DND-41 (cell line): Measurements from ENCODE around the gene PRKCE.

Experiments used
- ATAC-seq: fragments of 200-7000 bp; cut with Tn5 transposase; 3 replicates; pipeline ENCODE4 v1.9.1; 2021; ENCODE audit warnings: low read depth; ENCODE audit not compliant: insufficient read depth
- DNase-seq: peaks from one replicate; pipeline ENCODE4 v3.0.0-alpha.2; 2020
- H2AFZ ChIP-seq: 2 replicates; pipeline ENCODE4 v1.6.0; 2012; ENCODE audit warnings: low read depth, low read length
- H3K27ac ChIP-seq: 2 replicates; pipeline ENCODE4 v1.5.1; 2012; ENCODE audit warnings: low read length, inconsistent platforms
- H3K27me3 ChIP-seq: fragments of 200-600 bp; sonication (generic); 2 replicates; pipeline ENCODE4 v1.6.0; 2012; ENCODE audit warnings: low read length, mild to moderate bottlenecking, inconsistent platforms; ENCODE audit not compliant: insufficient read depth, poor library complexity
- H3K36me3 ChIP-seq: 2 replicates; pipeline ENCODE4 v1.5.1; 2012; ENCODE audit warnings: low read length, inconsistent platforms; ENCODE audit not compliant: insufficient read depth
- H3K4me1 ChIP-seq: 2 replicates; pipeline ENCODE4 v1.5.1; 2012; ENCODE audit warnings: mild to moderate bottlenecking, low read length; ENCODE audit not compliant: insufficient read depth
- H3K4me2 ChIP-seq: 2 replicates; pipeline ENCODE4 v1.6.0; 2012; ENCODE audit warnings: mild to moderate bottlenecking, moderate library complexity, low read length, inconsistent platforms; ENCODE audit not compliant: insufficient read depth
- H3K4me3 ChIP-seq, 2 experiments: fragments of 200-600 bp in 1 of 2; shearing (Covaris generic) in 1 of 2; 2 replicates each; pipeline ENCODE4 v1.5.1; 2012 to 2016; ENCODE audit warnings: inconsistent platforms in 2 of 2, low read length in 2 of 2, mild to moderate bottlenecking in 2 of 2, low read depth in 1 of 2, moderate library complexity in 1 of 2
- H3K79me2 ChIP-seq: 2 replicates; pipeline ENCODE4 v1.6.0; 2012; ENCODE audit warnings: low read length, inconsistent platforms; ENCODE audit not compliant: insufficient read depth
- H3K9ac ChIP-seq: 2 replicates; pipeline ENCODE4 v1.6.0; 2012; ENCODE audit warnings: low read depth, mild to moderate bottlenecking, inconsistent platforms, low read length, moderate library complexity
- H3K9me3 ChIP-seq: 2 replicates; pipeline ENCODE4 v1.5.1; 2012; ENCODE audit warnings: low read length, moderate library complexity, mild to moderate bottlenecking, inconsistent platforms; ENCODE audit not compliant: insufficient read depth, severe bottlenecking
- H4K20me1 ChIP-seq: 2 replicates; pipeline ENCODE4 v1.6.0; 2012; ENCODE audit warnings: low read length; ENCODE audit not compliant: insufficient read depth
- EZH2 ChIP-seq: IDR thresholded peaks from 3 replicates; pipeline ENCODE4 v1.6.1; 2012; ENCODE audit warnings: borderline replicate concordance, low read depth, mild to moderate bottlenecking, moderate library complexity, low read length, inconsistent platforms; ENCODE audit not compliant: severe bottlenecking
- TF ChIP-seq, protein P1 (sequence below): IDR thresholded peaks from 2 replicates; pipeline ENCODE4 v1.5.1; 2012; ENCODE audit warnings: borderline replicate concordance, low read length, moderate library complexity, mild to moderate bottlenecking; ENCODE audit not compliant: poor library complexity, severe bottlenecking; ENCODE audit errors: extremely low read depth

PRKCE gene

DNA sequence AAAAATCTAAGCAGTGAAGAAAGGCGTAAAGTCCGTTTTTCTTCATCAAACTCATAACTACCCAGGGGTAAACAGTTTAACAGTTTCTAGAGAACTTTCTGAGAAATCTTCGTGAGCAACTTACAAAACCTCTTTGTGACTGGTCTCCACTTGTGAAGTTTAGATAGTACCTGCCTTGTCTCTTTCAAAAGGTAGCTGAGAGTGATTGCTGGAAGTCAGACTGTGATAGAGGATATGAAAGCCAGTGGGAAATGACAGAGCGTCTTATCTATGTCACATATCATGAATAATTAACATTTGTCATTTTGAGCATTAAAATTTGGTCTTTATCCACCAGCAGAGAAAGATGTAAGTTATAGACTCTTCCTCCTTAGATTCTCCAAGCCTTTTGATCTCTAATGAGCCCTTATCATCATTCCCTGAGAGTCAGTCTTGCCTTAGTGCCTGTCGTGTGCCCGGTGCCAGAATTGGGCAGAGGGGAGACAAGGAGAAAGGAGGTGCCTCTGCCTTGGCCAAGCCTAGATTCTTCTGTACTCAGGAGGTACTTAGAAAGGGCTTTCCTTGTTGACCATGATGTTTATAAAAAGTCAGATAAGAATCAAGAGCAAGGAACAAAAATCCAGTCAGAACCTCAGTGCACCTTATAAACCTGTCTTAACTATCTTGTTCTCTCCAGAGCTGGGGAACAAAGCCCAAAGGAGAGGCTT lies 440.6 kb downstream of the PRKCE start:
- TF ChIP-seq EZH2 = no peak
- TF ChIP-seq, protein P1, sequence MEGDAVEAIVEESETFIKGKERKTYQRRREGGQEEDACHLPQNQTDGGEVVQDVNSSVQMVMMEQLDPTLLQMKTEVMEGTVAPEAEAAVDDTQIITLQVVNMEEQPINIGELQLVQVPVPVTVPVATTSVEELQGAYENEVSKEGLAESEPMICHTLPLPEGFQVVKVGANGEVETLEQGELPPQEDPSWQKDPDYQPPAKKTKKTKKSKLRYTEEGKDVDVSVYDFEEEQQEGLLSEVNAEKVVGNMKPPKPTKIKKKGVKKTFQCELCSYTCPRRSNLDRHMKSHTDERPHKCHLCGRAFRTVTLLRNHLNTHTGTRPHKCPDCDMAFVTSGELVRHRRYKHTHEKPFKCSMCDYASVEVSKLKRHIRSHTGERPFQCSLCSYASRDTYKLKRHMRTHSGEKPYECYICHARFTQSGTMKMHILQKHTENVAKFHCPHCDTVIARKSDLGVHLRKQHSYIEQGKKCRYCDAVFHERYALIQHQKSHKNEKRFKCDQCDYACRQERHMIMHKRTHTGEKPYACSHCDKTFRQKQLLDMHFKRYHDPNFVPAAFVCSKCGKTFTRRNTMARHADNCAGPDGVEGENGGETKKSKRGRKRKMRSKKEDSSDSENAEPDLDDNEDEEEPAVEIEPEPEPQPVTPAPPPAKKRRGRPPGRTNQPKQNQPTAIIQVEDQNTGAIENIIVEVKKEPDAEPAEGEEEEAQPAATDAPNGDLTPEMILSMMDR = no peak
- Histone ChIP-seq H3K4me2 (no peak overlapping the region), H3K27me3 (no peaks in the 10 kb centered on the region), H3K9me3 (no peaks in the 10 kb centered on the region), H3K27ac (no peak overlapping the region), H4K20me1 (no peaks in the 10 kb centered on the region), H3K79me2 (no peaks in the 10 kb centered on the region), H3K4me3 (no peak overlapping the region), H3K9ac (no peak overlapping the region), H2AFZ (no peak overlapping the region), H3K36me3 (0 out of 2 replicates have a peak, but pooled peaks cover 10% of the 10 kb centered on the region), H3K4me1 (no peaks in the 10 kb centered on the region)
- DNase-seq = no peak
- no peak for ATAC-seq

DNA sequence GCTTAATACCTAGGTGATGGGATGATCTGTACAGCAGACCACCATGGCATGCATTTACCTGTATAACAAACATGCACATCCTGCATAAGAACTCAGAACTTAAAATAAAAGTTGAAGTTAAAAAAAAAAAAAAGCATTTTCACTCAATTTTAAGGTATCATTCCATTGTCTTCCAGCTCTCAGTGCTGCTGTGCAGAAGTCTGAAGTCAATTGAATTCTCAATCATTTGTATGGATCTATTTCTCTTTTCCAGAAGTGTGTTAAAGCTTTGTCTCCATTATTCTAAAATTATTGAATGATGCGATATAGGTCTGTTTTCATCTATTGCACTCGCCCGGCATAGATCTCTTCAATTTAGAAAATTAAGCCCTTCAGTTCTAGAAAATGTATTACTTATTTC lies 443.2 kb downstream of the PRKCE start:
- Histone ChIP-seq H3K9ac (no peak overlapping the region), H3K4me2 (no peak overlapping the region), H3K9me3 (no peaks in the 10 kb centered on the region), H3K36me3 (no peaks in the 10 kb centered on the region), H3K4me1 (no peaks in the 10 kb centered on the region), H2AFZ (no peak overlapping the region), H4K20me1 (no peaks in the 10 kb centered on the region), H3K79me2 (no peaks in the 10 kb centered on the region), H3K27me3 (no peaks in the 10 kb centered on the region), H3K27ac (no peak overlapping the region), H3K4me3 (no peak overlapping the region)
- ATAC-seq (no peak), DNase-seq (no peak)
- TF ChIP-seq, protein P1 = no peak
- TF ChIP-seq EZH2 = no peak

- no peaks in the 10 kb centered on the region for H3K36me3 ChIP-seq
- H3K4me2 ChIP-seq = no peak overlapping the region
- no peaks in the 10 kb centered on the region for H3K27me3 ChIP-seq
- H3K4me1 ChIP-seq = no peaks in the 10 kb centered on the region
- no peak for TF ChIP-seq EZH2
- TF ChIP-seq, protein P1 = no peak
- DNase-seq (no peak), ATAC-seq (no peak)
- no peak overlapping the region for H2AFZ ChIP-seq
- H3K4me3 ChIP-seq = no peak overlapping the region
- no peak overlapping the region for H3K27ac ChIP-seq
- no peaks in the 10 kb centered on the region for H4K20me1 ChIP-seq
- no peak overlapping the region for H3K9ac ChIP-seq
- no peaks in the 10 kb centered on the region for H3K79me2 ChIP-seq
- H3K9me3 ChIP-seq = no peaks in the 10 kb centered on the region
Measured at GRCh38 chr2:46095830-46096229, 444.4 kb downstream of the PRKCE start.
